KBM-7 (cell line): ENCODE data around the gene NCOA5.
A peak's percentile ranks its signal among the peaks of the same experiment; 100 is the strongest.

Source experiments
- DNase-seq: peaks from one replicate; pipeline ENCODE4 v3.0.0-alpha.2; 2015
- in situ Hi-C: fragments of 300-500 bp; cut with MboI; formaldehyde crosslinking; loops from 2 replicates; pipeline ENCODE4 v1.14.3; 2020; ENCODE audit warnings: low sequenced_read_pairs, low pct_unique_long_range_greater_than_20kb, mixed read lengths

The NCOA5 gene

DNA sequence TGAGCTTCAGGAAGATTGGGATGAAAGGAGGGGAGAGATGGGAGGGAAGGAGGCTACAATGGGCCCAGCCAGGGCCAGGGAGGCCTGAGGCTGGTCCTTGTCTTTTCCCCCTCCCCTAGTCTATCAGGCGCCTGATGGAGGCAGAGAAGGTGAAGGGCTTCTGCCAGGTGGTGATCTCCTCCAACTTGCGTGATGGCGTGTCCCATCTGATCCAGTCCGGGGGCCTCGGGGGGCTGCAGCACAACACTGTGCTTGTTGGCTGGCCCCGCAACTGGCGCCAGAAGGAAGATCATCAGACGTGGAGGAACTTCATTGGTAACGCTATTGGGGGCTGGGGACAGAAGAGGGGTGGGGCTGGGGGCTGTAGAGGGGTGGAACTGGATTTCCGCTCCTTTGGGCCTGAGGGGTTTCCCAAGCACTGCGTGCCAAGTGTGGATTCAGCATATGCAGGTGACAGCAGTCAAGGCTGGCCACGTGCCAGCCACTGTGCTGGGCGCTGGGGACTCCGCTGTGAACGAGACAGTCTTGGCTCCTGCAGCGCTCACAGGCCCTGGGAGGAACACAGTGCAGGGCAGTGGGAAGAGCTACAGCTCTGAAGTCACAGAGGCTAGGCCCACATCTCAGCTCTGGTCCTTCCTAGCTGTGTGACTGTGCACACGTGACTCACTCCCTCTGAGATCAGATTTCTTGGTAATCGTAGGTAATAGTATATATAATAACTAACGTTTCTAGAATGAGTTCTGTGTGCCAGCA lies 38.0 kb downstream of the NCOA5 start:
- in situ Hi-C loops = no loop called here
- no peak for DNase-seq

DNA sequence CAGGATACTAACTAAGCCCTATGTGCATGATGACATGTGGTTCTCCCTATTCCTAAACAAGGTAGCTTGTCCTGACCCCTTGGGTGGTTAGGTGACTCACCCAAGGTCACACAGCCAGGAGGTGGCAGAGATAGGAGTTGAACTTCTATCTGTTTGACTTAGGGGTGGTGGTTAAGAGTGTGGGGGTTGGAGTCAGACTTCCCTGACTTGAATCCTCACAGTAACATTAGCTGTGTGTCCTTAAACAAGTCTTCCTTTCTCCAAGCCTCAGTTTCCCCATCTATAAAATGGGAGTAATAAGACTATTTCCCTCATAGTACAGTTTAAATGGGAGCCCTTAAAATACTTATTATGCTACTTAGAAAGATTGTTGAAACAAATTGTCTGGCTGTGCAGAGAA lies 38.9 kb downstream of the NCOA5 start:
- in situ Hi-C loops = no loop called here
- no peak for DNase-seq

DNA sequence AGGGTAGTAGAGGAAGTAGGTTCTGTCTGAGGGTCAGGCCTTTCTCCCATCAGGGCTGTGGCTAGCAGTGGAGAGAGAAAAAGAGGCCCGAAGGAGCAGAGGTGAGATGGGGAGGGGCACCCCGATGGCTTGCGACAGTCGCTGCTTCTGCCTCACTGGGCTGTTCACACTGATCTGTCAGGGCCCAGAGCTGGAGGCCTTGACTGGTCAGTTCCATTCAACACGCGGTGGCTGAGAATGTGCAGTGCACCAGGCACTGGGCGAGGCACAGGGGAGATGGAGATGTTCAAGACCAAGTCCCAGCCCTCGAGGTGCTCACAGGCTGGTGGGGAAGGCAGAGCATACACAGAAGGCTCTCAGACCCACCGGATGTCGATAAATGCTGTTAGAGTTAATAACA lies 39.3 kb downstream of the NCOA5 start:
- in situ Hi-C loops = no loop called here
- DNase-seq = no peak

DNA sequence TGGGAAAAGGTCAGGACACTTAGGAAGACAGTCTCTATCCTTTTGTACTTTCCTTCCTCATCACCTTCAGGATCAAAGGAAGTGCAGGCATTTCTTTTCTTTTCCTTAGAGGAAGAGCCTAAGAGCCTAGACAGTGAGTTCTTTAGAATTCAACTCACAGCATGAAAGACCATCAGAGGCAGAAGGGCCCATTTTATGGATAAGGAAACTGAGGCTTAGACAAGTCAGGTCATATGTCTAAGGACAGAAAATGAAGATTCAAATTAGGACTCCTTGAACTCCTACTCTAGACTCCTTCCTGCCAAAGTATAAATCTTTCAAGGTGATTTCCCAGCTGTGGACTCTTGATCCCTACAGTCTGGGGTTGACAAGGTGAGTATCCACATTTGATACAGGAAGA lies 39.9 kb downstream of the NCOA5 start:
- DNase-seq = no peak
- in situ Hi-C loops = no loop called here

DNA sequence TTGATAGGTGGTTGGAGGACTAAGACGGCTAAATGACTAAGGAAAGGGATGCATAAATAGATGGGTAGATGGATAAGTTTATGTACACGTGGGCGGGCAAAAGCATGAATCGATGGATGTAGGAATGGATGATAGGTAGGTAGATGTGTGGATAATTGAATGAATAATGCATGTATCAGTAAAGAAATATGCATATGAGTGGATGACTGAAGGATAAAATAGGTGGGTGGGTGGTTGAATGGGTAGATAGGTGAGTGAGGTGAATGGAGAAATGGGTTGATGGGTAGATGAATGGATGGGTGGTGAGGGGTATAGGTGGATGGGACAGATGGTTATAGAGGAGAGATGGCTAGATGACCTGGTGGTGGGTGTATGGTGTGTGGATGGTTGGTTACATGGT lies 40.6 kb downstream of the NCOA5 start:
- no peak for DNase-seq
- in situ Hi-C loops = no loop called here

DNA sequence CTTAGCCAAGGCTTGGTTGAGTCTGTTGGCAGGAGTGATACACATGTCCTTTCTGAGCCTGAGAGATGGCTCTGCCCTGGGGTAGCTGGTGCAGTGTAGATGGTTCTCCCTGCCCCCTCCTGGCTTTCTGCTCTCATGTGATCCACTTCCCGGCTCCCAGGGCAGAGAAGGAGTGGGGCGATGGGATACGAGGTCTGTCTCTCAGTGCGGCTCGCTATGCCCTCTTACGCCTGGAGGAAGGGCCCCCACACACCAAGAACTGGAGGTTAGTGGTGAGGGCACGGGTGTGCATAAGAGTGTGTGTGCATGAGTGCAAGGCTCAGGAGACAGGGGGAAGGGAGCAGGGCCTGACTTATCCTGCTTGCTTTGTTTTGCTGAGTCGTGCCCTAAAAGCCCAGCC lies 41.9 kb downstream of the NCOA5 start:
- in situ Hi-C loops = no loop called here
- DNase-seq = no peak

DNA sequence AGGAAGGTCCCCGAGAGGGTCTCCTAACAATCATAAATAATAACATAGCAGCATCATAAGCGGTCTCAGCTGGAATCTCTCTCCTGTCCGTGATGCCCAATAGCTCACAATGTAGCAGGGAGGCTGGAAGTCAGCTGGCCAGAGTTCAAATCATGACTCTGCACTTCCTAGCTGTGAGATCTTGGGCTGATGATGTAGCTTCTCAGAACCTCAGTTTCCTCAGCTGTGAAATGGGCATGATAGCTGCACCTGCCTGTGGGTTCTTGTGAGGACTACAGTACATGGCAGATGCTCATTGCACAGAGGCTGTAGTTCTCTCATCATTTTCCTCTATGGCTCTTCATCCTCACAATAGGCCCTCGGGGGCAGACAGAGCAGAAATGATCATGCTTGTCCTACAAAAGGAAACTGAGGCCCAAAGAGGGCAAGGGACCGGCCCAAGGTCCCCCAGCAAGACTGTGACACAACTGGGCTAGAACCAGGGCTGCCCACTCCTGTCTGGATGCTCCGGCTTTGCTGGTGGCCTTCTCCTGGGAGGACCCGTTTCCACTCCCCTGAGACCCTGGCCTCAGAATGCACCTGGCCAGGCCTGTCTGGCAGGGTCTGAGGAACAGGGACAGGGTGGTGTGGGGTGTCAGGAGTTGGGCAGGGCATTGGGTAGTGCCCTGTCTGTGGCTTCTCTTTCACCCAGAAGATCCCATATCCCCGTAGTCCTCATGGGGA lies 43.0 kb downstream of the NCOA5 start:
- in situ Hi-C loops = no loop called here
- DNase-seq = no peak

DNA sequence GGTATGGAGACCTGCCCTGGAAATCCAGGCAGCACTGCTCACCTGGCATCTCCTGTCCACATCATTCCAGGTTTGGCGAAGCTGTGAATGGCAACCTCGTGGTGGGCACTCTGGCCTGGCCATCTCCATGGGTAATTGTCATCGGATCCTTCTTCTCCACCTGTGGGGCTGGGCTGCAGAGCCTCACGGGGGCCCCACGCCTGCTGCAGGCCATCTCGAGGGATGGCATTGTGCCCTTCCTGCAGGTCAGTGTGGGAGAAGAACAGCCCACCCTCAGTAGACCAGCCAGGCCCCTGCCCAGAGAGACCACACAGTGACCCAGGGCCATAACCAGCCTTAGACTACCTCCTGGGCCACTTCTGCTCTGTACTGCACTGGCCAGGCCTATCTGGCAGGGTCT lies 44.9 kb downstream of the NCOA5 start:
- no peak for DNase-seq
- in situ Hi-C loops = no loop called here

DNA sequence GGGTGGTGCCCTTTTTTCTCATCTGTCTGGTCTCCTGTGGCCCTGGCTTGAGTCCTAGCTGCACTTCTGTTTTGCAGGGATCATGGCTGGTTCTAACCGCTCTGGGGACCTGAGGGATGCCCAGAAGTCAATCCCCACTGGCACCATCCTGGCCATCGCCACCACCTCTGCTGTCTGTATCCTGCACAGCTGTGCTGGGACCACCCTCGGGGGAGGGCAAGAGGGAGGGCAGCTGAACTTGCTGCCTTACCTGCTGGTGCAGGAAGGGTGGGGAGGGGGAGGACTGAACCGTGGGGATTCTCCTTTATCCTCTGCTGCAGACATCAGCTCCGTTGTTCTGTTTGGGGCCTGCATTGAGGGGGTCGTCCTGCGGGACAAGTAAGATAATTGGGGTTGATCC lies 46.2 kb downstream of the NCOA5 start:
- in situ Hi-C loops = no loop called here
- DNase-seq = no peak

DNA sequence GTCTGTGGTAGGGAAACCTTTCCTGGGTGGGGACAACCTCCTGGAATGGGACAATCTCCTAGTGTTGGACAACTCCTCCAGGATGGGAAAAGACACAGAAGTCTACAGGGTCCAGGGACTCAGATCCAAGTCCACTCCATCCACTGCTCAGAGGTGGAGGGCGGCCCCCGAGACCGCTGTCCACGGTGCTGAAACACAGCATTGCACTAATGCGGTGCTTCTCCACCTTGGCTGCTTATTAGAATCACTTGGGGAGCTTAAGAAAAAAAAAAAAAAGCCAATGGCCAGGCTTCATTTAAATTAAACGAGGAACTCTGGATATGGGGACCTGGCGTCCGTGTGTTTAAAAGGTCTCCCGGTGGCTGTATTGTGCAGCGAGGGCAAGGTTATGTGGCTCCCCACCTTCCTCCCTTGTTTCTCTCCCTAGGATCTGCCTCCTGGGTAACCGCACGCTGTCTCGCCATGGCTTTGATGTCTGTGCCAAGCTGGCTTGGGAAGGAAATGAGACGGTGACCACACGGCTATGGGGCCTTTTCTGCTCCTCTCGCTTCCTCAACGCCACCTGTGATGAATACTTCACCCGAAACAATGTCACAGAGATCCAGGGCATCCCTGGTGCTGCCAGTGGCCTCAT lies 48.7 kb downstream of the NCOA5 start:
- DNase-seq = peak; percentile 56
- in situ Hi-C loops = no loop called here

DNA sequence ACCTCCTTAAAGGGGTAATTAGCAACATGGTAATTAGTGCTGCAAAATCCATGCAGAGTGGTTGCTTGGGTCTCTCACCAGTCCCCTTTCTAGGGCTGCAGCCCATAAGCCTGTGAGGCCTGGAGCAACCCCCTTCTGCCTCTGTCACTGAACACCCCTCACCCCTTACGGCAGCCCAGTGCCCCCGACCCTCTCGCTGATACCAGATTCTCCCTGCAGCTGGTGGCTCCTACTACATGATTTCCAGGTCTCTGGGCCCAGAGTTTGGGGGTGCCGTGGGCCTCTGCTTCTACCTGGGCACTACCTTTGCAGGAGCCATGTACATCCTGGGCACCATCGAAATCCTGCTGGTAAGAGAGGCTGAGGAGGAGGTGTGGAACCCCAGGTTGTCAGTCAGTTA lies 52.7 kb downstream of the NCOA5 start:
- DNase-seq = no peak
- in situ Hi-C loops = no loop called here

DNA sequence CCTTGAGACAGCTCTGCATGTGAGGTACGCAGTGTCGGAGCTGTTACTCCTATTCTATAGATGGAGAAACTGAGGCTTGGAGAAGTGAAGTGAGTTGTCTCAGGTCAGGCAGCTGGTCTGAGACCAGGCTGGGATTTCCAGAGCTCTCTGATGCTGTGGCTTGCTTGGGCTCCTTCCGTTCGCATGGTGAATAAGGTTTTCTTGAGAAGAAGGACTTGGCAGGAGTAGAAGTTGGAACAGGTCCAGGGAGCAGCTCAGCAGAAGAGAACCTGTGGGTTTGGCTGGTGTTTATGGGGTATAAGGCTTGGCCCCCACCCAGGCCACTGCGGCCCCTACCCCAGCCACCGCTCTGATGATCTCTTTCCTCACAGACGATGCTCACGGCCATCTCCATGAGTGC lies 53.4 kb downstream of the NCOA5 start:
- in situ Hi-C loops = no loop called here
- no peak for DNase-seq

DNA sequence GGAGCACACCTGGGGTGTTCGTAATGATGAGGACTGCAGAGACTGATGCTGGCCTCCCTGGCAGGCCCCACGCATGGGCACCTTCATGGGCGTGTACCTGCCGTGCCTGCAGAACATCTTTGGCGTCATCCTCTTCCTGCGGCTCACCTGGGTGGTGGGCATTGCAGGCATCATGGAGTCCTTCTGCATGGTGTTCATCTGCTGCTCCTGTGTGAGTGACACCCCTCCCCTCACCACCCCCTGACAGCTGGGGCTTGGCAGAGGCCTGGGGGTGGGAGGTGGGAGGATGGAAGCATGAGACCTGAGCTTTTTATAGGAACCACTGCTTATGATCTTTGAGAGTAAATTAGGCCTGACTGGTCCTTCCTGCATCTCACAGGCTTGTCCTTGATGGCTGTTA lies 54.0 kb downstream of the NCOA5 start:
- in situ Hi-C loops = no loop called here
- DNase-seq = no peak

DNA sequence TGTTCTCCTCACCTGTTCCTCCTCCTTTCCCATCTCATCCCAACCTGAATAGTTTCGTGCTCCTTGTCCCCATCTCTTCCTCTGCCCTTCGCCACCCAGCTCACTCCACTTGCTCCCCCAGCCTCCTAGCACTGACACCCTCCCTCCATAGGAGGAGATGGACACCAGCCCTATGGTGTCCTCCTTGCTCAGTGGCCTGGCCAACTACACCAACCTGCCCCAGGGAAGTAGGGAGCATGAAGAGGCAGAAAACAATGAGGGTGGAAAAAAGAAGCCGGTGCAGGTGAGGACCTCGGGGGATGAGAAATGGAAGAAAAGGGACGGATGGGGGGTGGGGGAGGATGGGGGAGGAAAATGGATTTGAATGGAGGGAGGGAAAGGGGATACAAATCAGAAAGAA lies 54.5 kb downstream of the NCOA5 start:
- in situ Hi-C loops = no loop called here

DNA sequence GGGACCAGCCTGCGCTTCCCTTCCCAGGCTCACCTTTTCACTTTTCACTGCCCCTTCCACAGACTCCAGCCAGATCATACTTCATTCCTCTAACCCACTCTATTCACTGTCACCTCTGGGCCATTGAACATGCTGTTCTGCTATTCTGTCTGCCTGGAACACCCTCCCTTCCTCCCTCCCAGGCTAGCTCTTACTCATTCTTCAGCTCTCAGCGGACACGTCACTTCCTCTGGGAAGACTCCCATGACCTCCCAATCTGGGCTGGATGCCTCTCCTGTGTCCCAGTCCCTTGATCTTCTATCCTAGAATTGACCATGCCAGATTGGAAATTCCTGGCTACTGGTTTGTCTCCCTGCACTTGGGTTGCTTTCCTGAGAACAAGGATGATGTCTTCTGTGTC lies 55.7 kb downstream of the NCOA5 start:
- in situ Hi-C loops = no loop called here
- no peak for DNase-seq

More for the DNA sequence above, 54.5 kb downstream of the NCOA5 start:
- no peak for DNase-seq

DNA sequence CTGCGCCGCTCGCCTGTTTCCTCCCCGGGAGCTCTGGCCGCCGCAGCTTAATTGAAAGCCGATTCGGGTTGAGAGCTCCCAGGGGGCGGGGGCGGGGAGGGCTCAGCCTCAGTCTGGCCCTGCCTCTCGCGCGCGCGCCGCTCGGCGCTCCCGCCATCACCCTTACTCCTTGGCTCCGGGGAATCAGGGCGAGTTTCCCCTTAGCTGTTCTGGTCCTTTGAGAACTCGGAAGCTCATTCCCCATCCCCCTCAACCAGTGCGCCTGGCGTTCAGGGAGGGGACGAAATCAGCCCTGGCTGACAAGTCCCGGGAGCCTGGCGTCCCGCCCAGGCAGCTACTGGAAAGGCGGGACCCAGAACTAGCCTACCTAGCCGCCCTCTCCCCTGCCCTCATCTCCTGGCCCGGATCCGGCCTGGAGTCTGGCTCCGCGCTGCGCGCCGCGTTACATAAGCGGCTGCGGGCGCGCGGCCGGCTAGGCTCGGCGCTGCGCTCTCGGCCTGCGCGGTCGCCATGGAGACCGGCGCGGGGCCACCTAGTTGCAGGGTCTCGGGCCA lies 58.0 kb downstream of the NCOA5 start:
- in situ Hi-C loops = no loop called here
- DNase-seq = no peak

DNA sequence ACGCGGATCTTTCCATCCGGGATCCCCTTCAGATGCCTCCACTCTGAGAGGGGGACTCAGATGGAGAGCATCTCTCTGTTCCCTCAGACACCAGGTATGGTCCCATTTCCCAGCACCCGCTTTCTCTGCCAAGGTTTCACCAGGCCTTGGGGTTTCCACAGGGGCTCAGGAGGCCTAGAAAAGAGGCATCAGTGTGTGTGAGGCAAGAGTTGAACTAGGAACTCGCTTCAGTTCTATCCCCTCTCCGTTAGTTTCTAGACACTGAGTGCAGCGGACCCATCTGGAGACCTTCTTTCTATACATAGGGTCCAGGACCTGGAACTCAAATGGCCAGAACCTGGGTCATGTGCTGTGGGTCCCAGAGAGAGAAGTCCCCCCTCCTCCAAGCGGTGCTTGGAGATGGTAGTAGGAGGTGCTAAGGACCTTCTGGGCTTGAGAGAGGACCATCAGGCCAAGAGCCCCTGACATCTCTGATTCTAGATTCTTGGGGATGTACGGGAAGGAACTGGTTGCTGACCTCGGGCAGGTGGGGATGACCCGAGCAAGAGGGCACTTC lies 58.7 kb downstream of the NCOA5 start:
- no peak for DNase-seq
- in situ Hi-C loops = no loop called here

DNA sequence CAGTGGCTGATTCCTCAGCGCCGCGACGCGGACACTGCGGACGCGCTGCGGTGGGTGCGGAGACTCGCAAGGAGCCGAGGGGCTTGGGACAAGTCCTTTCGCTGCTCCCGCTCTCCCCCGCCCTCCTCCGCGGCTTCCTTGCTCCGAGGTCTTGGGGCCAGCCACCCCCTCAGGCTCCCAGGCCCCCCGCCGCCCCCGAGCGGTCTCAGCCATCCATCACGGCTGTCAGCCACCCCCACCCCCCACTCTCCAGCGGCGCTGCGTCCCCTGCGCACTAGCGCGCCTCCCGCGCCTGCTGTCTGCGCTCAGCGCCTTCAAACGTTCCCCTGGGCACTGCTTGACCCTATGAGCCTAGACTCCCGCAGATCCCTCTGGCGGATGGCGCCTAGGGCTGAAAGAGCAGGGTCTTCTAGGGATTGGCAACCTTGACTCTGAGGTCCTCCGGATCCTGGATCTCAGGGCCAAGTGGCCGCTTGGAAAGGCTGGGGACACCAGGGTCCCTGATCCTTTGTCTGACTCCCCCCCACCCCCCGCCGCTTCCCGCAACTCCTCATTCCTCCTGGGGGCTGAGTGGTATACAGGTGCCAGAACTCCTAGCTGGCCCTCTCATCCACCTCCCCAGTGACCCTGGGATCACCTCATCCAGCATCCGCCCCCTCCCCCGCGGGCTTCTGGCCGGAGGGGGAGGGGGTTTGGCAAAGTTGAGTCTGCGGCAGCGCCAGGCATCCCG lies 59.3 kb downstream of the NCOA5 start:
- DNase-seq = no peak
- in situ Hi-C loops = no loop called here

DNA sequence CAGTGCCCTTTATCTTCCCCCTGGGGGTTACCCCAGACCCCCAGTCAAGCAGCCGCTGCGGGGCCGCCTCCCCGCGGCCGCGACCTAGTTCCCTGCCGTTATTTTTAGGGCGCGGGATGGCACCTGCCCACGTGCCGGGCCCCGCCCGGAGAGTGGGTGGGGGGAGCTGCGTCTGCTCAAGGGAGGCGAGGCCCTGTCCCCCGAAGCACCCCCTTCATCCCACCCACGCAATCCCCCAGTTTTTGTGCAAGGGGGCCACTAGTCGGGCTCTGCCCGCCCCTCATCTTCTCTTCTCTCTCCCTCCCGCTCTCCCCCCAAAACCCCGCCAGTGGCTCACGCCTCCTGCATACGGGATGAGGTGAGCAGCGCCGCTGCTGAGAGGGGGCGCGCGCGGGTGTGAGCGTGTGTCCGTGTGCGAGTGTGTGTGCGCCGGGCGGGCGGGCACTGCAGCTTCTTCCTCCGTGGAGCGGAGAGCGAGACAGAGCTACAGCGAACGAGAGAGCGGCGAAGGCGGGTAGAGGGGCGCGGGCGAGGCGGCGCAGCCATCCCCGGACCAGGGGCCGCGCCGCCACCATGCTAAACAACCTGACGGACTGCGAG lies 60.9 kb downstream of the NCOA5 start, which contains the start of gene SLC12A5:
TSS of gene SLC12A5 (plus strand) at position 444 of the 600 bp plus-strand sequence. CDS start at position 574, 130 bp downstream.
- no peak for DNase-seq
- in situ Hi-C loops = no loop called here
